DMS114 treated with DMSO at 0.1 percent for 48 hours (cell line): Measurements from ENCODE around the gene FADS1.

Source experiments
- DNase-seq: peaks from one replicate; lab custom pipeline; 2025; ENCODE audit not compliant: unreplicated experiment; lab: John Stamatoyannopoulos, UW

Gene FADS1

DNA sequence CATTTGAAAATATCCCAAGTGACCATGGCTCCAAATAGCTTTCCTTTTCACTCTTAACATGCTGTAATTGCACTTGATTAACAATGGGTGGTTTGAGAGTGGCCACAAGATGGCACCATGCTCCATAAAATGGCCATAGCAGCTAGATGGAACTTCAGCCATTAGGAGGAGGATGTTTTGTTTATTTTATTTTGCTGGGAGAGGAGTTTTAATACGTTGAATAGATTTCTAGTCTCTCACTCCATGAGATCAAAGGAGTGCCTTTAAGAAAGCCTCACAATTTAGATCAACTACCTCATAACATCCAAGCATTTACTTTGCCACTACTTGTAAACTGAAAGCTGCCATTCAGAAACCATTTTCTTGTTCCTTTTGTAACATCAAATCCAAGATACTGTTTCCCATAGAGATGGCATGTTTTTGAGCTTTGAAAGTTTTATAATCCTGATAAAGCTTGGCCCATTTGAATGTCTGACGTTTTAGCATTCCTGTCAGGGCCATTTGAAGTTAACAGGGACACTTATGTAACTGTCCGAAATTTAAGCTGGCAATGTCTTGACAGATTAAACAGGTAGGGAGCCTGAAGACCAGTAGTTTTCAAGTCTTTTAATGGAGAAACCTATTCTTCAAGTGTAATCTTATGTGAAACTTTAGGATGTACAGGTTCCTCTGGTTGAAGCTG lies 19.4 kb downstream of the FADS1 start:
- peak; percentile 78 for DNase-seq

DNA sequence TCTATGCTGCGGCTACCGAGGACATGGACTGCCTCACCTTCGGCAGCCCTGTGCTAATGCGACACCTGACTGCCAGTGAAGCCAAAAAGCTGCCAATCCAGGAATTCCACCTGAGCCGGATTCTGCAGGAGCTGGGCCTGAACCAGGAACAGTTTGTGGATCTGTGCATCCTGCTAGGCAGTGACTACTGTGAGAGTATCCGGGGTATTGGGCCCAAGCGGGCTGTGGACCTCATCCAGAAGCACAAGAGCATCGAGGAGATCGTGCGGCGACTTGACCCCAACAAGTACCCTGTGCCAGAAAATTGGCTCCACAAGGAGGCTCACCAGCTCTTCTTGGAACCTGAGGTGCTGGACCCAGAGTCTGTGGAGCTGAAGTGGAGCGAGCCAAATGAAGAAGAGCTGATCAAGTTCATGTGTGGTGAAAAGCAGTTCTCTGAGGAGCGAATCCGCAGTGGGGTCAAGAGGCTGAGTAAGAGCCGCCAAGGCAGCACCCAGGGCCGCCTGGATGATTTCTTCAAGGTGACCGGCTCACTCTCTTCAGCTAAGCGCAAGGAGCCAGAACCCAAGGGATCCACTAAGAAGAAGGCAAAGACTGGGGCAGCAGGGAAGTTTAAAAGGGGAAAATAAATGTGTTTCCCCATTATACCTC lies 20.8 kb downstream of the FADS1 start:
- DNase-seq = no peak

DNA sequence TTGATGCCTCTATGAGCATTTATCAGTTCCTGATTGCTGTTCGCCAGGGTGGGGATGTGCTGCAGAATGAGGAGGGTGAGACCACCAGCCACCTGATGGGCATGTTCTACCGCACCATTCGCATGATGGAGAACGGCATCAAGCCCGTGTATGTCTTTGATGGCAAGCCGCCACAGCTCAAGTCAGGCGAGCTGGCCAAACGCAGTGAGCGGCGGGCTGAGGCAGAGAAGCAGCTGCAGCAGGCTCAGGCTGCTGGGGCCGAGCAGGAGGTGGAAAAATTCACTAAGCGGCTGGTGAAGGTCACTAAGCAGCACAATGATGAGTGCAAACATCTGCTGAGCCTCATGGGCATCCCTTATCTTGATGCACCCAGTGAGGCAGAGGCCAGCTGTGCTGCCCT lies 21.3 kb downstream of the FADS1 start:
- DNase-seq = no peak

GRCh38 chr11:61794579-61794978 lies 22.2 kb downstream of the FADS1 start:
- no peak for DNase-seq

DNA sequence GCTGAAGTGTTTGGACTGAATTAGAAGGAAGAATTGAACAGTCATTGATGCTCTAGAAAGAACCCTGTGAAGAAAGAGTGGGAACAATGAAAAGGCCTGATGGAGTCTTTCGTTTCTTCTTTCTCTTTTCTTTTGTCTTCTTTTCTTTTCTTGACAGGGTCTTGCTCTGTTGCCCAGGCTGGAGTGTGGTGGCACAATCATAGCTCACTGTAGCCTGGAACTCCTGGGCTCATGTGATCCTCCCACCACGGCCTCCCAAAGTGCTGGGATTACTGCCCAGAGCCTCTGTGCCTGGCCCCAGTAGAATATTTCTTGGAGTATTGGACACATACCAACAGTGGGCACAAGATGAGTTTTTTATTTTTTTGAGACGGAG lies 23.0 kb downstream of the FADS1 start:
- no peak for DNase-seq

DNA sequence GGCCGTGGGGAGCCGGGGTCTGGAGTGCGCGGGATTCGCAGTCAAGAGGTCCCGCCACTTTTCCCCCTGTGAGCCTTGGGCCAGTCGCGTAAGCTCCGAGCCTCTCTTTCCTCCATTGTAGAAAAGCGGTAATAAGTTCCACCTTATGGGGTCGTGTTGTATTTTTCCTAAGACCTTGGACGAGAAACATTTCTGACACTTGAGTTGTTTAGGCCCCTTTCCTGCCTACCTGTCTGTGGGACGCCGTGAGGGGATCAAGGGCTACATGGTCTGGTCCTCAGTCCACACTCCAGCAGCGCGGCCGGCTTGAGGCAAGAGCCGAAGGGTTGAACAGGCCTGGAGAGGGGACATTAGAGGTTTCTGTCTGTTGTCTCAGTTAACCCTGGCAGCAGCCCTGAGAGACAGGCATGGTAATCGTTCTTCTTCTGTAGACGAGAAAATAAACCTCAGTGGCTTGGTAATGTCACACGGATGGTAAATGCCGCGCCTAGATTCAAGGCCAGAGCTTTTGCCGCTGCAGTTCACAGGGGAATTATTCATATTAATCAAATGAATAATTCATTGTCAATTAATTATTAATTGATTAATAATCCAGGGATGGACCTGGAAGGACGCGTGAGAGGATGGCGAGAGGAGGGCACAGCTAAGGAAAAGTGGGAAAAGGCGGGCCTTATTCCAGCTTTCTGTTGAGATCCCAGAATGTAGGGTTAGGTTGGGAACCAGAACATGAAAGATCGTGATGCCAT lies 23.5 kb downstream of the FADS1 start:
- no peak for DNase-seq

- peak; percentile 93 for DNase-seq
Observed at GRCh38 chr11:61792310-61793082, 24.3 kb downstream of the FADS1 start, which contains the start of the genes FEN1 and TMEM258. TSS of gene FEN1 (plus strand) at chr11:61792911. CDS start at chr11:61795362, 2,451 bp downstream. TSS of gene TMEM258 (minus strand) at chr11:61792599. CDS start at chr11:61792558, 41 bp downstream.

DNA sequence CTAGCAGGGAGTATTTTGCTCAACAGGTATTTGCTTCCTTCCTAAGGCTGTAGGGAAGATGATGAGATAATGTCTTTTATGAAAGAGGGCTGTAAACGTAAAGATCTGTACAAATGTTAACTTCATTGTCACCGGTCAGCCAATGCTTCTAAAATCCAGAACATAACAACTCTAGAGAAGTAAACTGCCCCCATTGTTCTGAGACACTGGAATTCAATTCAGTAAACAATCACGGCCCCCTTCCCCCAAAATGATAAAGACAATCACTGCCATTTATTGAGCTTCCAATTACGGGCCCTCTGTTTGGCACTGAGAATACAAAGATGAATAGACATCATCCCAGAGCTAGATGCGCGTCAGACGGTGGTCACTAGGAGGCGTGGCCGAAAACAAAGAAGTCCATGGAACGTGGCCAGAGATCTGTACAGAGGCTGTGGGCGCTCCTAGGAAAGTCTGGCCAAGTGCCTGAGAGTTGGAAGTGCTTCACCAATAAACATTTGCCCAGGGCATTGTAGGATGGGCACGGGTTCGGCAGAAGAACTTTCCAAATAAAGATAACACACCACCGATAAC lies 25.0 kb downstream of the FADS1 start:
- DNase-seq = peak; percentile 53

DNA sequence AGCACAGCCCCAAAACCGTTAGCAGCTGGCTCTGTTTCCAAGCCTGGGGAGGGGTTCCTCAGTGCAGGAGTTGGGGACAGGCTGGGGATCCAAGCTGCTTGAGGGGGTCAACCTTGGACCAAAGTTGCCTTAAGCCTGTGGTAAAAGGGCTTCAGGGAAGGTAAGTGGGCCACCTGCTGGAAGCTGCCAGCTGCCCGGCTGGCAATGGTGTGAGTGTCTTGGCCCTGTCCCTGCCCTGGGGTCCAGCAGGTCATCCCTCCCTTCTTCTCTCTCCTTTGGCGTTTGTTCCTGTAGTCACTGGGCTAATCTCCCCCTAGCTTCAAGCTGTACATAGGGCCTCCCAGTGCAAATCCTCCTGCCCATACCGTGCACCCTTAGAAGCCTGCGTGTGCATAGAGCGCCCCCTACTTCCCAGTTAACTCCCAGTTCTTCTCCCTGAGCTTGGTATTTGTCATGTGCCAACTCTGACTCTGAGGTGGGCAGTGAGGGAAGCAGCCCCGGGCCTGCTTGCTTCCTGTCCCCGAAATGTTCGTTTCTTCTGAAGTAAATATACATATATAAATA lies 28.8 kb downstream of the FADS1 start:
- DNase-seq = peak; percentile 38

DNA sequence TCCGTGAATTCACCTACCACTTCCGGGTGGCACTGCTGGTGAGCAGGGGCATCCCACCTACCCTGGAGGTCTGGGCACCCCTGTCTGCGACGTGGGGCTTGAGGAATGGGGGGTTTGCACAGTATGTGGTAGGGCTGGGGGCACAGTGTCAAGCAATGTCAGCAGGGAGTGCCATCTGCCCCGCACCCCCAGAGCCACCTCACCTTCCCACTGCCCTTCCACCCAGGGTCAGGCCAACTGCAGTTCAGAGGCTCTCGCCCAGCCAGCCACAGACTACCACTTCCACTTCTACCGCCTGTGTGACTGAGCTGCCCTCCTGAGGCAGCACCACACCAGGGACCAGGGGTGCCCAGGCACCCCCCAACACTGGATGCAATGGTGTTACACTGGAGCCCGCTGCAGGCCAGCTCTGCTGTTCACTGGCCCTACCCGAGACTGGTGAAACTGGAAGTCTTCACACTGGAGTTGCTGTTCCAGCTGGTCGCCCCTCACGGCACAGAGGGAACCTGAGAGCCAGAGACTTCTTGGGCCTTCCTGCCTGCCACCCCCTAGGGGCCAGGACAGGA lies 30.9 kb downstream of the FADS1 start:
- no peak for DNase-seq

GRCh38 chr11:61784506-61784805 lies 32.3 kb downstream of the FADS1 start:
- DNase-seq = no peak

DNA sequence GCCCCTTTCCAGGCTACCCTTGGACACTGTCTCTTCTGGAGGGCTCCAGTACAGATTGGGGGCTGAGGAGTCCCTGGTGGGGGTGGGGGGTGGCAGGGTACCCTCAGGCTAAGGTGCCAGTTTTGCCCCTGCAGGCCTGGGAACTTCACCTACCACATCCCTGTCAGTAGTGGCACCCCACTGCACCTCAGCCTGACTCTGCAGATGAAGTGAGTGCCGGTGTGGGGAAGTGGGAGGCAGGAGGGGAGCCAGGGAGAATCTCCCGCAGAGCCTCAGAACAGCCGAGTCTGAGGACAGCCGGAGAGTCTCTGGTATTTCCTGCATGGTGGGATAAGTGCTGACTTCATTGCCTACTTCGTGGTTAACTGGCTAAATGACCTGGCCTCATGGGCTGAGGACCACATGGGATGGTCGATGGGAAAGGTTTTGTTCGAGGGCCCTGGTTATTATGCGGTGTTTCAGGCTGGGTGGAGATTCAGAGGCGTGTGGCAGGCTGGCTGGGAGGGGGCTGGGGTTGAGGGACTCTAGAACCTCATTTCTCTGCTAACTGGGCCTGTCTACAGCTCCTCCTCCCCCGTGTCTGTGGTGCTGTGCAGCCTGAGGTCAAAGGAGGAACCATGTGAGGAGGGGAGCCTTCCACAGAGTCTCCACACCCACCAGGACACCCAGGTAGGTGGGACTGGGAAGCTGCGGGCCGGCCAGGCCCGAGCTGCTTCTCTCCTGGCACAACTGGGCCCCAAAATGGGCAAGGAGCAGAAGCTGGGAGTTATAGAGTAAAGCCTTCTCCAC lies 32.9 kb downstream of the FADS1 start:
- DNase-seq = no peak

- DNase-seq = no peak
Observed at GRCh38 chr11:61782841-61783240, 34.0 kb downstream of the FADS1 start.

GRCh38 chr11:61782299-61782698 lies 34.5 kb downstream of the FADS1 start:
- no peak for DNase-seq

DNA sequence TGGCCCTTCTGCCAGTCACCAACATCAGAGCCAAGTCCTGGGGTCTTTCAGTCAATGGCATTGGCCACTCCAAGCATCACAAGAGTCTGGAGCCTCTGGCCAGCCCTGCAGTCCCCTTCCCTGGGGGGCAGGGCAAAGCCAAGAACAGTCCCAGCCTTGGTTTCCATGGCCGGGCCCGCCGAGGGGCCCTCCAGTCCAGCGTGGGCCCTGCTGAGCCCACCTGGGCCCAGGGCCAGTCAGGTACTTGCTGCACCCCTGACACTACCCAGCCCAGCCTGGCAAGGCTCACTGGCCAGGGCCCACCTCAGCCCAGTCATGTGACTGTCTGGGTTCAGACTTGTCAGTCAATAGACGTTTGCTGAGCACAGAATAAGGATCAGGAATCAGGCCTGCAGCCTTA lies 35.2 kb downstream of the FADS1 start:
- DNase-seq = no peak

DNA sequence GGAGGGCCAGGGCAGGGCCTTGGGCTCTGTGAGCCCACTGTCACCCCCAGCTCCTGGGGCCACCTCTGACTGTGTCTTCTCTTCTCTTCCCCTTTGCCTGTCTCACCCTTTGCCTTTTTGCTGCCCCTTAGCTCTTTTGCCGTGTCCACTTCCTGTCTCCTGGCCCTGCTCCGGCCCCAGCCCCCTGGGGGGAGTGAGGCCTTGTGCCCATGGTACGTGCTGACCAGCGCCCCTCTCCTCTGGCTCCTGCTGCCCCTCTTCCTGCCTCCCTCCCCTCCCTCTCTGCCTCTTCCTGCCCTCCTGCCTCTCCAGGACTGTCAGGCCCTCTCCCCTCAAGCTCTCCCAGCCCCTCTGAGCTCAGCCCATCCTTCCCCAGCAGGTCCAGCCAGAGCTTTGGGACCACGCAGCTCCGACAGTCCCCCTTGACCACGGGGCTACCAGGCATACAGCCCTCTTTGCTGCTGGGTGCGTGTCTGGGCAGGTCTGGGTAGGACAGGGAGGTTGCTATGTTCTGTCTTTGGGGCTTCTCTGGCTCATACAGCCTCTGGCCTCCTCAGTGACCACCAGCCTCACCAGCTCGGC lies 36.1 kb downstream of the FADS1 start:
- no peak for DNase-seq

DNA sequence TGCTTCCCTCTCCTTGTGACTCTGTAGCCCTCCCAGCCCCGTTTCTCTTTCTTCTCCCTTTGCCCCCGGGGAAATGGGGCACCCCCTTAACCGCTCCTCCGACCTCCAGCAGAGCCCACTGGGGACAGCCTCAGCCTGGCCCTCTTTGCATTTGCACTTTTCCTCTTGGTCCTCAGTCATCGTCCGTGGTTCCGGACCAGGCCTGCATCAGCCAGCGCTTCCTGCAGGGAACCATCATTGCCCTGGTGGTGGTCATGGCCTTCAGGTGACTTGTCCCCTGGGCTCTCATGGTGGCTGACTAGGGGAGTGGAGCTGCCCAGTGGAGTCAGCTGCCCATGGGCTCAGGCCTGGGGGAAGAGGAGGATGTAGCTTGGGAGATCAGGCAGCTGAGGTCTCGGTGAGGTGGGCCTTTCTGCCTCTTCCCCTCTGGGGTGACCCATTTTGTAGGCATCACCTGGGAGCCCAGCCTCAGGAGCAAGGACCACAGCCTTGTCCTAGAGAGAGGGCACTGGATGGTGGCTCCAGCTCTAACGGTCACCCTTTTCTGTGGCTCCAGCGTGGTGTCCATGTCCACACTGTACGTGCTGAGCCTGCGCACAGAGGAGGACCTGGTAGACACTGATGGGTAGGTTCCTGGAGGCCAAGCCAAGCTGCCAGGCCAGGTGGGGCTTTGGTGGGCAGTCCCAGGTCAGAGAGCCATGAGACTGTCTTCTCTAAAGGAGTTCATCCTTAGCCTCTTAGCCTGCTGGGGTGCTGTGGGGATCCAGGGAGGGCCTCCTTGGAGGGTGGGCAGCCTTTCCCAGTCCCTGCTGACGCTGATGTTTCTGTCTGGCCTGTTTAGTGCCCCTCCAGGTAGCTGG lies 36.9 kb downstream of the FADS1 start:
- no peak for DNase-seq

GRCh38 chr11:61778920-61779650 lies 37.7 kb downstream of the FADS1 start:
- DNase-seq = no peak
